LNCAP (cell line): ENCODE data around the gene CA5A.

Source experiments
- TF ChIP-seq, protein P1 (sequence below): fragments of 450-650 bp; IDR thresholded peaks from 2 replicates; pipeline ENCODE4 v1.5.1; 2017; ENCODE audit warnings: mild to moderate bottlenecking

The CA5A gene

DNA sequence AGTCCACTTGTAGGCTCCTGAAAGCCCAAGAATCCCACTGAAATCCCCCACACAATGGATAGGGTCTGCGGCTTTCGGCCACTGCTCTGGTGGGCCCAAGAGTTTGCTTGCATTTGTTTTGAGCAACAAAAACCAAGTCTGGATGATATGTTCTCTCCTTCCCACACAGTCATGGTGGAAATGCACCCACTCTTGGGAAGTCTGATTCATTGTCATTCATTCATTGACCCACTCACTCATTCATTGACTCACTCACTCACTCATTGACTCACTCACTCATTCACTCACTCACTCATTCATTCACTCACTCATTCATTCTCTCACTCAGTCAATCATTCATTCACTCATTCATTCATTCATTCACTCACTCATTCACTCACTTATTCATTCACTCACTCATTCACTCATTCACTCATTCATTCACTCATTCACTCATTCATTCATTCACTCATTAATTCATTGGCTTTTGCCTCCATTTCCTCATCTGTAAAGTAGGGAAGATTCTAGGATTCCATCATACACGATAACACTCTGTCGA, 2.2 kb upstream of the CA5A start:
- TF ChIP-seq, protein P1, sequence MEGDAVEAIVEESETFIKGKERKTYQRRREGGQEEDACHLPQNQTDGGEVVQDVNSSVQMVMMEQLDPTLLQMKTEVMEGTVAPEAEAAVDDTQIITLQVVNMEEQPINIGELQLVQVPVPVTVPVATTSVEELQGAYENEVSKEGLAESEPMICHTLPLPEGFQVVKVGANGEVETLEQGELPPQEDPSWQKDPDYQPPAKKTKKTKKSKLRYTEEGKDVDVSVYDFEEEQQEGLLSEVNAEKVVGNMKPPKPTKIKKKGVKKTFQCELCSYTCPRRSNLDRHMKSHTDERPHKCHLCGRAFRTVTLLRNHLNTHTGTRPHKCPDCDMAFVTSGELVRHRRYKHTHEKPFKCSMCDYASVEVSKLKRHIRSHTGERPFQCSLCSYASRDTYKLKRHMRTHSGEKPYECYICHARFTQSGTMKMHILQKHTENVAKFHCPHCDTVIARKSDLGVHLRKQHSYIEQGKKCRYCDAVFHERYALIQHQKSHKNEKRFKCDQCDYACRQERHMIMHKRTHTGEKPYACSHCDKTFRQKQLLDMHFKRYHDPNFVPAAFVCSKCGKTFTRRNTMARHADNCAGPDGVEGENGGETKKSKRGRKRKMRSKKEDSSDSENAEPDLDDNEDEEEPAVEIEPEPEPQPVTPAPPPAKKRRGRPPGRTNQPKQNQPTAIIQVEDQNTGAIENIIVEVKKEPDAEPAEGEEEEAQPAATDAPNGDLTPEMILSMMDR = no peak

DNA sequence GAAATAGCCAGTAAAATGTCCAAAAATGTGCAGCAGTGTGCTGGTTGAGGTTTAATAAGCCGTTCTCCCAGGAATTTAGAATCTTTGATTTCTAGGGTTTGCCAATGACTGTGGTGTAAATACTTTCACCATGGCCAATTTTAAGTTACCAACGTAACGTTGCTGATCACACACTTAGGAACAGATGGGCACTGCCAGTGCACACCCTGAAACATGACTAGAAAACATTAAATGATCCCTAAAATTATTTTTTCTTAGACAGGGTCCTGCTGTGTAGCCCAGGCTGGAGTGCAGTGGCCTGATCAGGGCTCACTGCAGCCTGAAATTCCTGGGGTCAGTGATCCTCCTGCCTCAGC, 3.2 kb downstream of the CA5A start:
- TF ChIP-seq, protein P1 = no peak

DNA sequence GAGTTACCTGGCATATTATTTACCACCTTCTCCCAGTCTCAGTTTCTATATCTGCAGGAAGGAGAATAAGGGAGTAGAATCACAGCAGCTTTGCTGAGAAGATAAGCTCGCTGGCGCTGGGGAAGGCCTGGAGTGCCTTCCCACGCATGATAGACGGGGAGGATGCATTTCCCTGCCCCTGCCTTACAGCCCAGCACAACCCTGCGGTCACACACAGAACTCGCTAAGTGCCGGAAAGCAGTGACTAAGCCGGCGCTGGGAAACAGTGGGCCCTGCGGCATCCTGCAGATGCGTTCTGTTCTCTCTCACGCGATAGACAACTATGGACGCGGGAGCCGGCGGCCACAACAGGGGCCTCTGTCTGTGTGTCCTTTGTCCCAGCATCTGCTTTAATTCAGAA, 4.8 kb downstream of the CA5A start:
- TF ChIP-seq, protein P1 = no peak

DNA sequence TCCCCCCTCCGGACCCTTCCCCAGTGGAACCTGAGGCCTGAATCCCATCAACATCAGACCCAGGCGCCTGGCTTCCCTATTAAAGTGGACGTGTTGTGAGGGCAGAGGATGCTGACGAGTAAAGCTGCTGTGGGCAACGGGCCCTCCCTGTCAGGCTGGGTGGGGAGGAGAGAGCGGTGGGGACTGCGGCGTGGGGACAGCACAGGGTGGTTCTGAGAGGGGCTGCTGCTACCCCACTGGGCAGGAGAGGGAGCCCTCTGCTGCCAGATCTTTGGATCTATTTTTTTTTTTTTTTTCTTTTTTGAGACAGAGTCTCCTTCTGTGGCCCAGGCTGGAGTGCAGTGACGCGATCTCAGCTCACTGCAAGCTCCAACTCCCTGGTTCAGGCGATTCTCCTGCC, 5.9 kb downstream of the CA5A start:
- TF ChIP-seq, protein P1 = peak; percentile 25; the same call in 1 of the 2 replicates

DNA sequence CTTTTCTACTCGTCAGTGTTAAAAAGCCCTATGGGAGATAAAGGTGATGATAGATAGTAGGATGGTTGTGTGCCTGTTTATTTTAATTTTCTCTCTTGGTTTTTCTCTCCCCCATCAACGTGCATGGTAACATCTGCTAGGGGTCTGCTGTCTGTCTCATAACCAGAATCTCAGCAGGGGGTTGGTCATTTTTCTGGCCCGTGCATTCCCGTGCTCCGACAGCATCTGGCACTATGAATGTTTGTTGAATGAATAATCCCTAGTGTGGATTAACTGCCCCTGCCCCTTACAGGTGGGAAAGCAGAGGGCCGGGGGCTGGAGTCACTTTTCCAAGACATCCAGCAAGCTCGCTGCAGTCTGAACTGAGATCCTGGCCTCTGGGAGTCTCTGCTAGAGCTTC, 6.3 kb downstream of the CA5A start:
- TF ChIP-seq, protein P1 = no peak

DNA sequence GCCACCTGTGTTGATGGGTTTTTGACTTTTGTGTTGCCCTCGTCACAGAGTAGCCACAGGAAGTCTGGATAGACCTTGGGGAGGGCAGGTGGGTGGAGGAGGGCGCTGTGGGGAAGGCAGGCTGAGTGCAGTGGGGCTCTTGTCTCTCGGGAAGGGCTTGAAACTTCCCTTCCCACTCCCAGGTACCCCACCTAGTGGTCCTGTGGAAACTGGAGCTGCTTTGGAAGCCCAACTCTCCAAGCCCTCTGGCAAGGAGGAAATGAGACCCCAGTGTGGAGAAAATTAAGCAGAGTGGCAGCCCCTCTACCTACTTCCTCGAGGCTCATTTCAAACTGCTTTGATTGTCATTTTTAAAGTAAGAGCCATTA, 9.2 kb downstream of the CA5A start:
- TF ChIP-seq, protein P1 = no peak

DNA sequence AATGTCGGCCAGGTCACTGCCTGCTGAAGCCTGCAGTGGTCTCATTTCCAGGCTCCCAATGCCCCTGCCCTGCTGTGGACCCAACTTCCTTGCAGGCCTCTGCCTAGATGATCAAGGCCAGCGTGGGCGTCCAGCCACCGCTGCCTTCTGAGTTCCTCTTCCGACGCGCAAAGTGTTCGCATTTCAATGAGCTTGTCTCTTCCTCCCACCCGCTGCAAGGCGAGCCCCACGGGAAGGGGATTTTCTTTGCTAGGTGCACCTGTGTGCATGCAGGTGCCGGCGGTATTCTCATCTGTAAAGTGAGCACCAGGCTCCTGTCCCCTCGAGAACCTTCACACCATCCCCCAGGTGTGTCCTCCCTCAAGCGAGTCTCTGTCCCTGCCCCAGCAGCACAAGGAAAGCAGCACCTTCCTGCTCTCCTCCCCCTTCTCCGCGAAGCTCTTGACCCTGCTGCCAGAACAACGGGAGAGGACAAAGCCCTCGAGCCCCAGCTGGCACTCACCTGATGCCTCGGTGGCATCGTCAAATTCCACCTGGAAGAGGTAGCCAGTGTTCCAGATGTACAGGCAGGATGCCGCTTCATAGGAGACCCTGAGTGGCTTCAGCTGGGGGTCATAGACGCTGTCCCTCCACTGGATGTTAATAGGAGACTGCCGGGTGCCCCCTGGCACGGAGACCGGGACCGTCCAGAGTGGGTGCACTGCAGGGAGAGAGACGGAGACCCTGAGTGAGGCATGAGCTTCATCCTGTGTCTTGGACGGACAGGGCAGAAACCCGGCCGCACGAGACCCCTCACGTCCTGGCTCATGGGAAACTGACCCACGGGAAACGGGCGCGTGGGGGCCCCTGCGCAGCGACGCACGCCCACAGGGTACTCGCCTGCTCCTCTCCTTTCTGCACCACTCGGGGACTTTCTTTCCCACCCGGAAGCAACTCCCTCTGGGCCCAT, 9.8 kb downstream of the CA5A start:
- TF ChIP-seq, protein P1 = no peak
